Right lobe of liver (tissue), 4 donors: Measurements from ENCODE around the gene GRIN2B.

Experiments
- CTCF ChIP-seq, 4 donors: fragments of 200-600 bp in 3 of 4; fragments of 450-650 bp in 1 of 4; IDR thresholded peaks; one replicate each; pipeline versions ENCODE4 v1.5.1 to v1.8.0; 2016 to 2022; ENCODE audit warnings: antibody characterized with exemption in 4 of 4, mild to moderate bottlenecking in 2 of 4
- POLR2A ChIP-seq: fragments of 450-650 bp; IDR thresholded peaks from one replicate; pipeline ENCODE4 v1.6.1; 2017; ENCODE audit warnings: antibody characterized with exemption, mild to moderate bottlenecking
- donor health status: DM: no; HTN: no; CAD: no.
- donor health status: DM: no; HTN: no; CAD: no.
- donor health status: DM: no; HTN: yes; CAD: no.

- TF ChIP-seq CTCF (IDR thresholded peaks at IDR 0.05) (no peak), POLR2A (no peak)
Measured at GRCh38 chr12:13992106-13992505, 10.7 kb upstream of the GRIN2B start.
